SU-DHL-6 (cell line): ENCODE measurements around the gene DTNA.
A peak's percentile ranks its signal among the peaks of the same experiment; 100 is the strongest.

ENCODE experiments used
- EZH2phosphoT487 ChIP-seq: fragments of 200-600 bp; sonication (generic), shearing (Covaris generic); conservative IDR thresholded peaks from 2 replicates; pipeline ENCODE4 v1.6.1; 2018; ENCODE audit warnings: mild to moderate bottlenecking, antibody characterized with exemption, low read length, moderate library complexity, mixed read lengths
- TF ChIP-seq, protein P1 (sequence below): fragments of 200-600 bp; sonication (generic); IDR thresholded peaks from one replicate; pipeline ENCODE4 v1.5.1; 2017; ENCODE audit warnings: antibody characterized with exemption, mild to moderate bottlenecking, low read length, moderate library complexity; ENCODE audit not compliant: insufficient read depth, poor library complexity, severe bottlenecking

DNA sequence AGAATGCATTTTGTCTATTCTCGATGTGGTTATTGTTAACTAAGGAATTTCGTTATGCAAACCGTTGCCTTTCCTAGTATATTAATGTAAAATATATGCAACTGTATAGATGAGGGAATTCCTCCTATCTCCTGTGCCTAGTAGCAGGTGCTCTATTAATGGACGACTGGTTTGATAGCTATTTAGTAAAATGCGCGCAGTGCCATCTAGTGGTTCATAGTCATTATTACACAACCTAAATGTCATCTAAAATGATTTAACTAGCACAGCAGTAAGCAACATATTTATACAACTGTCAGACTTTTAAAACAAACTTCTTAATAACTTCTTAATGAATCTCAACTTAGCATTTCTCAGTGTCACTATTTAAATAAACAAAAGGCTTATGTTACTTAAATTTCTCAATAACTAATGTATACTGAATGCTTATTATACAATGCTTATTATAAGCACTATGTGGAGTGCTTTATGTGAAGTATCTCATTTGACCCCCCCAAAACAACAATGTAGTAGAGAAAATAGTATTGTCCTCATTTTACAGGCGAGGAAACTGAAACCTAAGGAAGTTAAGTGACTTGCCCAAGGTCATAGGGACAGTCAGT lies 77.9 kb downstream of the DTNA start:
- TF ChIP-seq, protein P1, sequence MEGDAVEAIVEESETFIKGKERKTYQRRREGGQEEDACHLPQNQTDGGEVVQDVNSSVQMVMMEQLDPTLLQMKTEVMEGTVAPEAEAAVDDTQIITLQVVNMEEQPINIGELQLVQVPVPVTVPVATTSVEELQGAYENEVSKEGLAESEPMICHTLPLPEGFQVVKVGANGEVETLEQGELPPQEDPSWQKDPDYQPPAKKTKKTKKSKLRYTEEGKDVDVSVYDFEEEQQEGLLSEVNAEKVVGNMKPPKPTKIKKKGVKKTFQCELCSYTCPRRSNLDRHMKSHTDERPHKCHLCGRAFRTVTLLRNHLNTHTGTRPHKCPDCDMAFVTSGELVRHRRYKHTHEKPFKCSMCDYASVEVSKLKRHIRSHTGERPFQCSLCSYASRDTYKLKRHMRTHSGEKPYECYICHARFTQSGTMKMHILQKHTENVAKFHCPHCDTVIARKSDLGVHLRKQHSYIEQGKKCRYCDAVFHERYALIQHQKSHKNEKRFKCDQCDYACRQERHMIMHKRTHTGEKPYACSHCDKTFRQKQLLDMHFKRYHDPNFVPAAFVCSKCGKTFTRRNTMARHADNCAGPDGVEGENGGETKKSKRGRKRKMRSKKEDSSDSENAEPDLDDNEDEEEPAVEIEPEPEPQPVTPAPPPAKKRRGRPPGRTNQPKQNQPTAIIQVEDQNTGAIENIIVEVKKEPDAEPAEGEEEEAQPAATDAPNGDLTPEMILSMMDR = peak; percentile 81
- no peak for TF ChIP-seq EZH2phosphoT487
